Astrocyte (in vitro differentiated cells and primary cell): ENCODE data around the gene BCO1. TPM values are rescaled to one million over a fixed set of nuclear protein-coding genes. Genes with fewer than 3 reads are reported as not detected.

Experiments used
- DNase-seq: peaks from one replicate; pipeline ENCODE4 v3.0.0-alpha.2; 2010; ENCODE audit warnings: low read depth
- FAIRE-seq: peaks from 2 replicates; lab custom pipeline; 2011; peaks lifted over from hg19 to GRCh38; lab: Jason Lieb, UNC
- H2AFZ ChIP-seq: 2 replicates; pipeline ENCODE4 v1.6.0; 2012; ENCODE audit warnings: low read depth, low read length, inconsistent platforms
- H3K27ac ChIP-seq: 2 replicates; pipeline ENCODE4 v1.5.1; 2011; ENCODE audit warnings: low read depth, low read length, inconsistent platforms
- H3K27me3 ChIP-seq: 2 replicates; pipeline ENCODE4 v1.6.0; 2011; ENCODE audit warnings: low read length, inconsistent platforms; ENCODE audit not compliant: insufficient read depth
- H3K36me3 ChIP-seq: 2 replicates; pipeline ENCODE4 v1.5.1; 2011; ENCODE audit warnings: low read length, inconsistent platforms; ENCODE audit not compliant: insufficient read depth
- H3K4me1 ChIP-seq: 2 replicates; pipeline ENCODE4 v1.5.1; 2011; ENCODE audit warnings: low read length, inconsistent platforms; ENCODE audit not compliant: insufficient read depth
- H3K4me2 ChIP-seq: 2 replicates; pipeline ENCODE4 v1.6.0; 2012; ENCODE audit warnings: low read length, inconsistent platforms
- H3K4me3 ChIP-seq: 2 replicates; pipeline ENCODE4 v1.5.1; 2011; ENCODE audit warnings: low read depth, mild to moderate bottlenecking, low read length, inconsistent platforms; ENCODE audit not compliant: insufficient read depth
- H3K79me2 ChIP-seq: 2 replicates; pipeline ENCODE4 v1.6.0; 2012; ENCODE audit warnings: mild to moderate bottlenecking, low read length, inconsistent platforms; ENCODE audit not compliant: insufficient read depth
- H3K9ac ChIP-seq: 2 replicates; pipeline ENCODE4 v1.6.0; 2012; ENCODE audit warnings: mild to moderate bottlenecking, low read length, inconsistent platforms
- H3K9me3 ChIP-seq: 2 replicates; pipeline ENCODE4 v1.5.1; 2012; ENCODE audit warnings: low read depth, mild to moderate bottlenecking, low read length, inconsistent platforms; ENCODE audit not compliant: insufficient read depth
- H4K20me1 ChIP-seq: 2 replicates; pipeline ENCODE4 v1.6.0; 2012; ENCODE audit warnings: low read length, inconsistent platforms; ENCODE audit not compliant: insufficient read depth
- H3K27ac Mint-ChIP-seq: one replicate; pipeline ENCODE4 v1.8.0; 2021; ENCODE audit warnings: mild to moderate bottlenecking, mixed read lengths; ENCODE audit not compliant: unreplicated experiment
- H3K27me3 Mint-ChIP-seq: one replicate; pipeline ENCODE4 v1.8.0; 2021; ENCODE audit warnings: low read depth, mixed read lengths; ENCODE audit not compliant: unreplicated experiment
- H3K36me3 Mint-ChIP-seq: one replicate; pipeline ENCODE4 v1.8.0; 2021; ENCODE audit warnings: low read depth, mixed read lengths; ENCODE audit not compliant: unreplicated experiment
- H3K4me1 Mint-ChIP-seq: one replicate; pipeline ENCODE4 v1.8.0; 2021; ENCODE audit warnings: low read depth, mixed read lengths; ENCODE audit not compliant: unreplicated experiment
- H3K4me3 Mint-ChIP-seq: one replicate; pipeline ENCODE4 v1.8.0; 2021; ENCODE audit warnings: mild to moderate bottlenecking, moderate library complexity, mixed read lengths; ENCODE audit not compliant: unreplicated experiment
- H3K9me3 Mint-ChIP-seq: one replicate; pipeline ENCODE4 v1.8.0; 2021; ENCODE audit warnings: mild to moderate bottlenecking, mixed read lengths; ENCODE audit not compliant: unreplicated experiment
- CTCF ChIP-seq: IDR thresholded peaks from 2 replicates; pipeline ENCODE4 v1.5.1; 2011; ENCODE audit warnings: low read depth, mild to moderate bottlenecking, inconsistent platforms, low read length, moderate library complexity; ENCODE audit not compliant: insufficient read depth
- EZH2 ChIP-seq: IDR thresholded peaks from 2 replicates; pipeline ENCODE4 v1.6.1; 2012; ENCODE audit warnings: mild to moderate bottlenecking, low read length, inconsistent platforms; ENCODE audit not compliant: insufficient read depth
- total RNA-seq: library from RNA; stranded (reverse); gene quantifications from 2 replicates; pipeline ENCODE4 v1.2.1, GENCODE V29; 2021

The BCO1 gene
- total RNA-seq, 1 donor from 2014 or later, result not detected

GRCh38 chr16:81276323-81276722, 37.8 kb downstream of the BCO1 start:
- H3K36me3 ChIP-seq, result no peaks in the 10 kb centered on the region
- H3K27ac Mint-ChIP-seq, result no peak overlapping the region

DNA sequence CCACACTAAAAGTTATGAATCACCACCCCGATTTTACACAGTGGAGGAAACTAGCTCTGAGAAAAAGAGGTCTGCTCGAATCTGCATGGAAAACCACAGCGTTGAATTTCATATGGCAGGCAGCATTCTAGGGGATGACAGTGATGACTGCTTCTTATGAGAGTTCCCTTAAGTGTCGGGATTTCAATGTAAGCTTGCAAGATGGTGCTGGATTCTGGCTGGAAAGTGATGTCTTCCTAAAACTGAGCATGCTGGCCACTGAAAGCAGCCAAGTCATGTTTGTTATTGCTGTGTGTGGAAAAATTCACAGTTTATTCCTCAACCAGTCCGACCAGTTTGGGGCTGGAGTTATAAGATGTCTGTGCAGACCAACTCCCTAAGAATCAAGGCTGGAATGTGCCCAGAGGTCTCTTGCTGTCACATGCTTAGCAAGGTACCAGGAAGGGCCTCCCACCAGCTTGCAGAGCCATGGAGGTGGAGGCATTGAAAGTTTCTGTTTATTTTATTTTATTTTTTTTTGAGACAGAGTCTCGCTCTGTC, 39.1 kb downstream of the BCO1 start:
- no peak overlapping the region for H3K27ac Mint-ChIP-seq
- no peak for FAIRE-seq
- no peak for DNase-seq
- no peak overlapping the region for H2AFZ ChIP-seq
- H4K20me1 ChIP-seq, result no peaks in the 10 kb centered on the region
- no peaks in the 10 kb centered on the region for H3K9me3 Mint-ChIP-seq
- no peaks in the 10 kb centered on the region for H3K4me1 Mint-ChIP-seq
- H3K4me3 Mint-ChIP-seq, result no peak overlapping the region
- H3K79me2 ChIP-seq, result no peaks in the 10 kb centered on the region
- no peaks in the 10 kb centered on the region for H3K36me3 Mint-ChIP-seq
- no peaks in the 10 kb centered on the region for H3K4me1 ChIP-seq
- TF ChIP-seq CTCF, result no peak
- TF ChIP-seq EZH2, result no peak
- peaks cover 11% of the 10 kb centered on the region for H3K27me3 Mint-ChIP-seq
- no peaks in the 10 kb centered on the region for H3K9me3 ChIP-seq
- no peak overlapping the region for H3K9ac ChIP-seq
- no peak overlapping the region for H3K4me2 ChIP-seq
- H3K27me3 ChIP-seq, result peaks cover 4% of the 10 kb centered on the region
- no peak overlapping the region for H3K27ac ChIP-seq
- no peaks in the 10 kb centered on the region for H3K36me3 ChIP-seq
- H3K4me3 ChIP-seq, result no peak overlapping the region

More at GRCh38 chr16:81276323-81276722, 37.8 kb downstream of the BCO1 start:
- Mint-ChIP-seq H3K27me3 (peaks cover 11% of the 10 kb centered on the region), H3K4me3 (no peak overlapping the region), H3K4me1 (no peaks in the 10 kb centered on the region), H3K9me3 (no peaks in the 10 kb centered on the region), H3K36me3 (no peaks in the 10 kb centered on the region)
- H4K20me1 ChIP-seq, result no peaks in the 10 kb centered on the region
- H3K4me3 ChIP-seq, result no peak overlapping the region
- H3K4me2 ChIP-seq, result no peak overlapping the region
- H3K9me3 ChIP-seq, result no peaks in the 10 kb centered on the region
- FAIRE-seq (no peak), DNase-seq (no peak)
- no peak overlapping the region for H3K27ac ChIP-seq
- no peak overlapping the region for H3K9ac ChIP-seq
- no peaks in the 10 kb centered on the region for H3K79me2 ChIP-seq
- peaks cover 7% of the 10 kb centered on the region for H3K27me3 ChIP-seq
- TF ChIP-seq CTCF (no peak), EZH2 (no peak)
- H3K4me1 ChIP-seq, result no peaks in the 10 kb centered on the region
- no peak overlapping the region for H2AFZ ChIP-seq

DNA sequence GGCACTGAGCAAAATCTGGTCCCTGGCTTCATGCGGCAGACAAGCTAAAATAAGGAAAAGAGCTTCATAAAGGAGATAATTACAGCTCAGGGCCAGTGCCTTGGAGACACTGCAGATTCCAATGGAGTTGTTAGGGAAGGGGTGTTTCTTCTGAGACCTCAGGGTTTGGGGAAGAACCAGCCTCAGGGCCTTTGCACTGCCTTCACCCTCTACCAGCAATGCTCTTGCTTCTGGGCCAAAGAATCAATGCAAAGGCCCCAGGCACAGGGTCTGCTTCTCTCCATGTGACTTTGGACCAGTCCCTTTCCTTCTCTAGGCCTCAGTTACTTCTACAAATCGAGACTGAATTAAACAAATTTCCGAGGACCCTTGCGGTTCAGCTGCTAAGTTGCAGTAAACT, 40.0 kb downstream of the BCO1 start:
- no peak overlapping the region for H2AFZ ChIP-seq
- H3K36me3 ChIP-seq, result no peaks in the 10 kb centered on the region
- no peak overlapping the region for H3K27ac ChIP-seq
- Mint-ChIP-seq H3K27me3 (peaks cover 9% of the 10 kb centered on the region), H3K36me3 (no peaks in the 10 kb centered on the region), H3K9me3 (no peaks in the 10 kb centered on the region), H3K4me3 (no peak overlapping the region), H3K4me1 (no peaks in the 10 kb centered on the region), H3K27ac (no peak overlapping the region)
- no peak overlapping the region for H3K4me2 ChIP-seq
- H3K4me3 ChIP-seq, result no peak overlapping the region
- no peak overlapping the region for H3K9ac ChIP-seq
- no peaks in the 10 kb centered on the region for H4K20me1 ChIP-seq
- H3K9me3 ChIP-seq, result no peaks in the 10 kb centered on the region
- no peak for TF ChIP-seq CTCF
- peaks cover 2% of the 10 kb centered on the region for H3K27me3 ChIP-seq
- no peak for DNase-seq
- no peaks in the 10 kb centered on the region for H3K4me1 ChIP-seq
- no peak for FAIRE-seq
- no peaks in the 10 kb centered on the region for H3K79me2 ChIP-seq
